ENCODE results near the gene POLR2C. TPM values are rescaled to one million over a fixed set of nuclear protein-coding genes. Genes with fewer than 3 reads are reported as not detected.
A peak's percentile ranks its signal among the peaks of the same experiment; 100 is the strongest.

Gene POLR2C
- total and polyA plus RNA-seq, 2 of the 13 experiments (the other 11 are each of a cell fraction or from before 2014, with no cell fraction given): 104 to 216 TPM

DNA sequence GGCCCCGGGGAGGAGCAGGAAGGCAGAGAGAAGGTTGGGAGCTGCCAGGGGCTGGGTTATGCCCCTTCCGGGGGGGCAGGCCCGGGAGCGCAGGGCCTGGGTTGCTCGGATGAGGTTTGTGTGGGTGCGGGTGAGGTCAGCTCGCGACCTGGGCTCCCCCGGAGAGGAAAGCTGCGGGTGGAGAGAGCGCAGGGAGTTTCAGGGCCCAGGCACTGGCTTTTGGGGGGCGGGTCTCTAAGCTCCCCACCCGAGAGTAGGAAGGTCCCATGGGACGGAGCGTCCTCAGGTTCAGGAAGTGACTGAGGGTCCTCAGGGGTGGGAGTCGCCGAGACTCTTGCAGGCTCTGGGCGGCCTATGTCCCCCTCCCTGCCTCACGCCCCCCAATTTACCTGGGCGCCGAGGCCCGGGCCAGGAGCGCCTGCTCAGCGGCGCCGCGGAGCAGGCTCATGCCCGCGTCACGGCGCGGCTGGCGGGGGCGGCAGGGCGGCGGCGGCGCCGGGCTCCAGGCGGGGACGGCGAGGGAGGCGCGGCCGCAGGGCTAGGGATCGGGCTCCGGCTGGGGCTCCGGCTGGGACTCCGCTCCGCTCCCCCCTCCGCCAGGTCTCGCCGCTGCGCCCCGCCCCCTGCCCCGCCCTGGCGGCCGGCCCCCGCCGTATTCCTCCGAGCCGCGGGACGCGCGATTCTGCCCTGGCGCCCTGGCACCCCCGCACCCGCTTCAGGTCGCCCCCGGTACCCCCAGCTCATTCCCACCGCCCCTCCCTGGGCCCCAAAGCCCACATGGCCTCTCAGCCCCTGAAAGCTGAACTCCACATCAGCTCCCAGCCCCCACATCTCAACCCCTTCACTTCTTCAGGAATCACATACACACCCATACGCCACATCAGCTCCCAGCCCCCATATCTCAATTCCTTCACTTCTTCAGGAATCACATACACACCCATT lies 23.7 kb downstream of the POLR2C start, which contains the start of gene DOK4 (continued):
- TF ChIP-seq, protein P1, sequence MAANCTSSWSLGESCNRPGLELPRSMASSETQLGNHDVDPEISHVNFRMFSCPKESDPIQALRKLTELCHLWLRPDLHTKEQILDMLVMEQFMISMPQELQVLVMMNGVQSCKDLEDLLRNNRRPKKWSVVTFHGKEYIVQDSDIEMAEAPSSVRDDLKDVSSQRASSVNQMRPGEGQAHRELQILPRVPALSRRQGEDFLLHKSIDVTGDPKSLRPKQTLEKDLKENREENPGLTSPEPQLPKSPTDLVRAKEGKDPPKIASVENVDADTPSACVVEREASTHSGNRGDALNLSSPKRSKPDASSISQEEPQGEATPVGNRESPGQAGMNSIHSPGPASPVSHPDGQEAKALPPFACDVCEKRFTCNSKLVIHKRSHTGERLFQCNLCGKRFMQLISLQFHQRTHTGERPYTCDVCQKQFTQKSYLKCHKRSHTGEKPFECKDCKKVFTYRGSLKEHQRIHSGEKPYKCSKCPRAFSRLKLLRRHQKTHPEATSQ (CRISPR knock-in tag; IDR thresholded peaks at IDR 0.05; ENCODE audit: borderline replicate concordance): no peak
- no peak for TF ChIP-seq ZBTB42 (CRISPR knock-in tag; IDR thresholded peaks at IDR 0.05)
- no peak for TF ChIP-seq REPIN1 (CRISPR knock-in tag; IDR thresholded peaks at IDR 0.05; ENCODE audit: borderline replicate concordance, low read depth)
- TF ChIP-seq, protein P2, sequence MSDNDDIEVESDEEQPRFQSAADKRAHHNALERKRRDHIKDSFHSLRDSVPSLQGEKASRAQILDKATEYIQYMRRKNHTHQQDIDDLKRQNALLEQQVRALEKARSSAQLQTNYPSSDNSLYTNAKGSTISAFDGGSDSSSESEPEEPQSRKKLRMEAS (IDR thresholded peaks at IDR 0.05): peak; percentile 23; the same call in 1 of the 2 replicates
- no peak for TF ChIP-seq TBP (CRISPR knock-in tag; IDR thresholded peaks at IDR 0.05)
- TF ChIP-seq CREB1 (IDR thresholded peaks at IDR 0.05): no peak
- TF ChIP-seq CREB1 (CRISPR knock-in tag; IDR thresholded peaks at IDR 0.05): no peak
- TF ChIP-seq ZNF3 (CRISPR knock-in tag; IDR thresholded peaks at IDR 0.05): no peak
- TF ChIP-seq ZNF350 (CRISPR knock-in tag; IDR thresholded peaks at IDR 0.05; ENCODE audit: borderline replicate concordance, low read depth): peak; percentile 23; the same call in 1 of the 2 replicates
- no peak for TF ChIP-seq ZSCAN29 (CRISPR knock-in tag; conservative IDR thresholded peaks at IDR 0.05)
- no peak for TF ChIP-seq CENPX (CRISPR knock-in tag; IDR thresholded peaks at IDR 0.05)
- TF ChIP-seq NCOA5 (CRISPR knock-in tag; IDR thresholded peaks at IDR 0.05): no peak
- TF ChIP-seq RARA (CRISPR knock-in tag; IDR thresholded peaks at IDR 0.05): 0 out of 2 replicates have a peak, but pooled peaks have one; percentile 13
- no peak for TF ChIP-seq TCF12 (IDR thresholded peaks at IDR 0.05)
- TF ChIP-seq TCF12 (CRISPR knock-in tag; IDR thresholded peaks at IDR 0.05): no peak
- TF ChIP-seq NBN (conservative IDR thresholded peaks at IDR 0.05): no peak
- TF ChIP-seq ASH2L (IDR thresholded peaks at IDR 0.05; ENCODE audit: insufficient read length, low read depth, low read length): peak; percentile 19
- no peak for TF ChIP-seq ZNF432 (CRISPR knock-in tag; IDR thresholded peaks at IDR 0.05; ENCODE audit: borderline replicate concordance)
- TF ChIP-seq, protein P3, sequence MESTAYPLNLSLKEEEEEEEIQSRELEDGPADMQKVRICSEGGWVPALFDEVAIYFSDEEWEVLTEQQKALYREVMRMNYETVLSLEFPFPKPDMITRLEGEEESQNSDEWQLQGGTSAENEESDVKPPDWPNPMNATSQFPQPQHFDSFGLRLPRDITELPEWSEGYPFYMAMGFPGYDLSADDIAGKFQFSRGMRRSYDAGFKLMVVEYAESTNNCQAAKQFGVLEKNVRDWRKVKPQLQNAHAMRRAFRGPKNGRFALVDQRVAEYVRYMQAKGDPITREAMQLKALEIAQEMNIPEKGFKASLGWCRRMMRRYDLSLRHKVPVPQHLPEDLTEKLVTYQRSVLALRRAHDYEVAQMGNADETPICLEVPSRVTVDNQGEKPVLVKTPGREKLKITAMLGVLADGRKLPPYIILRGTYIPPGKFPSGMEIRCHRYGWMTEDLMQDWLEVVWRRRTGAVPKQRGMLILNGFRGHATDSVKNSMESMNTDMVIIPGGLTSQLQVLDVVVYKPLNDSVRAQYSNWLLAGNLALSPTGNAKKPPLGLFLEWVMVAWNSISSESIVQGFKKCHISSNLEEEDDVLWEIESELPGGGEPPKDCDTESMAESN (CRISPR knock-in tag; conservative IDR thresholded peaks at IDR 0.05): peak; percentile 99
- TF ChIP-seq, protein P4, sequence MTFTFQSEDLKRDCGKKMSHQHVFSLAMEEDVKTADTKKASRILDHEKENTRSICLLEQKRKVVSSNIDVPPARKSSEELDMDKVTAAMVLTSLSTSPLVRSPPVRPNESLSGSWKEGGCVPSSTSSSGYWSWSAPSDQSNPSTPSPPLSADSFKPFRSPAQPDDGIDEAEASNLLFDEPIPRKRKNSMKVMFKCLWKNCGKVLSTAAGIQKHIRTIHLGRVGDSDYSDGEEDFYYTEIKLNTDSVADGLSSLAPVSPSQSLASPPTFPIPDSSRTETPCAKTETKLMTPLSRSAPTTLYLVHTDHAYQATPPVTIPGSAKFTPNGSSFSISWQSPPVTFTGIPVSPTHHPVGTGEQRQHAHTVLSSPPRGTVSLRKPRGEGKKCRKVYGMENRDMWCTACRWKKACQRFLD (CRISPR knock-in tag; IDR thresholded peaks at IDR 0.05; ENCODE audit: borderline replicate concordance): no peak
- no peak for TF ChIP-seq MBNL3 (CRISPR knock-in tag; conservative IDR thresholded peaks at IDR 0.05)
- TF ChIP-seq ZFP82 (CRISPR knock-in tag; IDR thresholded peaks at IDR 0.05; ENCODE audit: borderline replicate concordance): peak; percentile 93; the same call in 1 of the 2 replicates
- TF ChIP-seq ZFP36L1 (CRISPR knock-in tag; IDR thresholded peaks at IDR 0.05): no peak
- TF ChIP-seq, protein P5, sequence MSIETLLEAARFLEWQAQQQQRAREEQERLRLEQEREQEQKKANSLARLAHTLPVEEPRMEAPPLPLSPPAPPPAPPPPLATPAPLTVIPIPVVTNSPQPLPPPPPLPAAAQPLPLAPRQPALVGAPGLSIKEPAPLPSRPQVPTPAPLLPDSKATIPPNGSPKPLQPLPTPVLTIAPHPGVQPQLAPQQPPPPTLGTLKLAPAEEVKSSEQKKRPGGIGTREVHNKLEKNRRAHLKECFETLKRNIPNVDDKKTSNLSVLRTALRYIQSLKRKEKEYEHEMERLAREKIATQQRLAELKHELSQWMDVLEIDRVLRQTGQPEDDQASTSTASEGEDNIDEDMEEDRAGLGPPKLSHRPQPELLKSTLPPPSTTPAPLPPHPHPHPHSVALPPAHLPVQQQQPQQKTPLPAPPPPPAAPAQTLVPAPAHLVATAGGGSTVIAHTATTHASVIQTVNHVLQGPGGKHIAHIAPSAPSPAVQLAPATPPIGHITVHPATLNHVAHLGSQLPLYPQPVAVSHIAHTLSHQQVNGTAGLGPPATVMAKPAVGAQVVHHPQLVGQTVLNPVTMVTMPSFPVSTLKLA (IDR thresholded peaks at IDR 0.05): 0 out of 2 replicates have a peak, but pooled peaks have one; percentile 8
- TF ChIP-seq ZSCAN22 (CRISPR knock-in tag; IDR thresholded peaks at IDR 0.05): no peak
